Measurements from ENCODE around the gene PROM1. TPM values are rescaled to one million over a fixed set of nuclear protein-coding genes. Genes with fewer than 3 reads are reported as not detected.

The PROM1 gene
- total RNA-seq, 2 donors from 2014 or later, result 5.2 to 8.1 TPM

DNA sequence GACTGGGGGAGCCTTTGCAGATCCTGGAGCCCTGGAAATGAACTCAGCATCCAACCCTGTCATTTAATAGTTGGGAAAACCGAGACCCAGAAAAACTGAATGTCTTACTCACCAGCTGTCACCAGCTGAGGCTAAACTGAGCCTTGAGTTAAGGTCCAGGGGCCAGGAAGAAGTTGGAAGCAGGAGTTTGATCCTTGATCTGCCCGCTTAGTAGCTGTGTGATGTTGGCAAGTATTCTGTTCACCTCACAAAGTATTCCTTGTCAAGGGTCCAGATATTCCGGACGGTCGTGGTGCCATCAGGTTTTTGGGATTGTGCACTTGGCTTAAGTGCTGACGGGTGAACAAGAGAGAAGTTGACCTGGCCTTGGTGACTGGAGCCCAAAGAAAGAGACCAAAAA, 30.7 kb upstream of the PROM1 start:
- TF ChIP-seq, protein P1, sequence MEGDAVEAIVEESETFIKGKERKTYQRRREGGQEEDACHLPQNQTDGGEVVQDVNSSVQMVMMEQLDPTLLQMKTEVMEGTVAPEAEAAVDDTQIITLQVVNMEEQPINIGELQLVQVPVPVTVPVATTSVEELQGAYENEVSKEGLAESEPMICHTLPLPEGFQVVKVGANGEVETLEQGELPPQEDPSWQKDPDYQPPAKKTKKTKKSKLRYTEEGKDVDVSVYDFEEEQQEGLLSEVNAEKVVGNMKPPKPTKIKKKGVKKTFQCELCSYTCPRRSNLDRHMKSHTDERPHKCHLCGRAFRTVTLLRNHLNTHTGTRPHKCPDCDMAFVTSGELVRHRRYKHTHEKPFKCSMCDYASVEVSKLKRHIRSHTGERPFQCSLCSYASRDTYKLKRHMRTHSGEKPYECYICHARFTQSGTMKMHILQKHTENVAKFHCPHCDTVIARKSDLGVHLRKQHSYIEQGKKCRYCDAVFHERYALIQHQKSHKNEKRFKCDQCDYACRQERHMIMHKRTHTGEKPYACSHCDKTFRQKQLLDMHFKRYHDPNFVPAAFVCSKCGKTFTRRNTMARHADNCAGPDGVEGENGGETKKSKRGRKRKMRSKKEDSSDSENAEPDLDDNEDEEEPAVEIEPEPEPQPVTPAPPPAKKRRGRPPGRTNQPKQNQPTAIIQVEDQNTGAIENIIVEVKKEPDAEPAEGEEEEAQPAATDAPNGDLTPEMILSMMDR (IDR thresholded peaks at IDR 0.05), result no peak
- no peaks in the 10 kb centered on the region for H3K27me3 ChIP-seq
- no peak overlapping the region for H3K4me3 ChIP-seq
- no peaks in the 10 kb centered on the region for H3K9me3 ChIP-seq
- no peak overlapping the region for H3K27ac ChIP-seq
- no peak for DNase-seq (ENCODE audit: low spot score)
- no peaks in the 10 kb centered on the region for H3K36me3 ChIP-seq
- peaks cover 0 to 17% of the 10 kb centered on the region in 2 donors for H3K4me1 ChIP-seq

DNA sequence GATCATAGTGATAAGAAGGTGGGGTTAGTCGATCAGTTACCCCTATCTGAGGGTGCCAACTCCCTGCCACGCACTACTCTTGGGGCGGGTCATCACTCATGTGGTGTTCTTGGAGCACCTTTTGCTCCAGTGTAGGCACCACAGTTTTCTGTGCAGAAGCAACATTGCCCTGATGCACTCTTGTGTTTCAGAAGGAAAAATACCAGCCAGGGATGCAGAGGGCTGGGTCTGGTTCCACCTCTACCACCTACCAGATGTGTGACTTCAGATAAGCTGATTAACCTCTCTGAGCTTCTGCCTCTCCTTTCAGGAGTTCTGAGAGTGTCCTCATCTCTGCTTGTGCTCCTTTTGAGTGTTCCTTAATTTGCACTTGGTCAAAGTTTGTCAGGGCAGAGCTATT, 29.9 kb upstream of the PROM1 start:
- Histone ChIP-seq H3K27me3 (no peaks in the 10 kb centered on the region), H3K4me1 (peaks cover 0 to 17% of the 10 kb centered on the region in 2 donors), H3K36me3 (no peaks in the 10 kb centered on the region), H3K9me3 (no peaks in the 10 kb centered on the region), H3K27ac (no peak overlapping the region), H3K4me3 (no peak overlapping the region)
- DNase-seq (ENCODE audit: low spot score), result no peak
- TF ChIP-seq, protein P1 (IDR thresholded peaks at IDR 0.05), result no peak

DNA sequence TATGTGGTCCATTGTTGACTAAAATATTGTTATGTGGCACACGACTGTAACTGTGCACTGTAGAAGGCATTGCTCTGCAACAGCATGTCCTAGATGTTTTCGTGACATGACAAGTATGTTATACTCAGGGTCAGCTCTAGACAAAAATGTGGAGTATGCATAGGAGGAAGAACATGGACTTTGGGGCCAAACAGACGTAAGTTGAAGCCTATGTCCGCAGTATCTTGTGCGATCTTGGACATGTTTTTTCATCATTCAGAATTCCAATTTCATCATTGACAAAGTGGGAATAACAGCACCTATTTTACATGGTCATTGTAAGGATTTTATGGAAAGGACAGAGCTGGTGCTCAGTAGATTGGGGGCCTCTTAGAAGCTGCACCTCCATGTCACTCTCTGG, 27.7 kb upstream of the PROM1 start:
- H3K27ac ChIP-seq, result no peak overlapping the region
- no peak for DNase-seq (ENCODE audit: low spot score)
- TF ChIP-seq, protein P1 (IDR thresholded peaks at IDR 0.05), result no peak
- no peaks in the 10 kb centered on the region for H3K27me3 ChIP-seq
- no peaks in the 10 kb centered on the region for H3K36me3 ChIP-seq
- H3K4me1 ChIP-seq, result peaks cover 0 to 9% of the 10 kb centered on the region in 2 donors
- H3K4me3 ChIP-seq, result no peak overlapping the region
- H3K9me3 ChIP-seq, result no peaks in the 10 kb centered on the region

DNA sequence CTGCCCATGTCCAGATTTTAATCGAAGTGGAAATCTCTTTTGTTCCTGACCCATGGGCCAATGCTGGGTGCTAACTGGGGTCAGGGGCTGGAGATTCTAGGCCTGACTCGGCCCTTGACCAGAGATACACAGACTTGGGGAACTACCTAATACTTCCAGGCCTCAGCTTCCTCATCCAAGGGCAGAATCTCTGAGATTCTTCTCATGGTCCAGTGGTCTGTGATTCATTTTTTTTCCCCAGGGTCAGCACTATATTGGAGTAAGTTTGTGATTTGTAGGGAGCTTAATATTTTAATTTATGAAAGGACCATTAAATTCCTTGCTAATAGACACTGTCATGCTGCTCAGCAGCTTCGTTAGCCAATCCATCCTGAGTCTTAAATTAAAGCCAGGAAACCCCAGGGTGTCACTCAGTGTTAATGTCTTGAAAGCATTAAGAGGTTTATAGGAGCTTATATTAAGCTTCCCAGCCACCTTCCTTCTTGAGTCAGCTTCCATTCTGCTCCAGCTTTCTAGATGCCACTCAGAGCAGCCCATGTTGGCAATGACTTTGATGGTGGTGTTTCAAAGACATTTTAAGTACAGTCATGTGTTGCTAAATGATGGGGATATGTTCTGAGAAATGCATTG, 27.0 kb upstream of the PROM1 start:
- Histone ChIP-seq H3K27me3 (no peaks in the 10 kb centered on the region), H3K27ac (no peak overlapping the region), H3K4me1 (peaks cover 0 to 1% of the 10 kb centered on the region in 2 donors), H3K9me3 (no peaks in the 10 kb centered on the region), H3K36me3 (no peaks in the 10 kb centered on the region), H3K4me3 (no peak overlapping the region)
- DNase-seq (ENCODE audit: low spot score), result no peak
- TF ChIP-seq, protein P1 (IDR thresholded peaks at IDR 0.05), result no peak

DNA sequence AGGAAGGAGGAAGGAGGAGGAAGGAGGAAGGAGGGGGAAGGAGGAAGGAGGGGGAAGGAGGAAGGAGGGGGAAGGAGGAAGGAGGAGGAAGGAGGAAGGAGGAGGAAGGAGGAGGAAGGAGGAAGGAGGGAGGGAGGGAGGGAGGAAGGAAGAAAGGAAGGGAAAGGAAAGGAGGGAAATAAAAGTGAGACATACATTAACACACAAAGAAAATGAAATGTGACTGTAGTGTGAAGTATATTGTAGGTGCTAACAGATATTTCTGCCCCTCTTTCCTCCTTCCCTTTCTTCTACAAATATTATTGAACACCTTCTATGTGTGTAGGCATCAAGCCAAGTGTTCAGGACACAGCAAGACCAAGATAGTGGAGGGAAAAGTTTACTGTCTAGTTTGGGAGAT, 26.4 kb upstream of the PROM1 start:
- TF ChIP-seq, protein P1 (IDR thresholded peaks at IDR 0.05), result no peak
- no peaks in the 10 kb centered on the region for H3K4me1 ChIP-seq
- no peak for DNase-seq (ENCODE audit: low spot score)
- no peaks in the 10 kb centered on the region for H3K36me3 ChIP-seq
- H3K27me3 ChIP-seq, result no peaks in the 10 kb centered on the region
- no peak overlapping the region for H3K4me3 ChIP-seq
- no peak overlapping the region for H3K27ac ChIP-seq
- no peaks in the 10 kb centered on the region for H3K9me3 ChIP-seq

DNA sequence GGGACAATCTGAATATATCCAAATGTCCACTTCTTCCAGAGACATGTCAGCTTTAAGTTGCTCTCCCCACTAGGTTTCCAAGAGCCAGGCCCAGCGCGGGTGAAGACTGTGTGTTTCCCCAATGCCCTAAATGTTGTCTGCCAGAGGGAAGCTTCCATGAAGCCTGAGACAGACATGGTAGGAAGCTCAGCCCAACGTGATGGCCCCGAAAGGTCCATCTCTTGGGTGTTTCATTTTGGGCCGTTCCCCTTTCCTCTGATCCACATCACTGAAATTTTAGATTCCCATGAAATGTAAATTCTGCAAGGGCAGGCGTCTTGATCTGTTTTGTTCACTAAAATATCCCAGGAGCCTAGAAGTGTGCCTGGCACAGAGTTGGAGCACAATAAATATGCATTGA, 25.4 kb upstream of the PROM1 start:
- no peak overlapping the region for H3K4me3 ChIP-seq
- no peaks in the 10 kb centered on the region for H3K4me1 ChIP-seq
- no peaks in the 10 kb centered on the region for H3K36me3 ChIP-seq
- no peaks in the 10 kb centered on the region for H3K9me3 ChIP-seq
- no peak overlapping the region for H3K27ac ChIP-seq
- no peak for DNase-seq (ENCODE audit: low spot score)
- H3K27me3 ChIP-seq, result no peaks in the 10 kb centered on the region
- TF ChIP-seq, protein P1 (IDR thresholded peaks at IDR 0.05), result no peak
